GM12865 (cell line): Measurements from ENCODE around the gene ZMIZ1.

Experiments used
- DNase-seq: peaks from one replicate; pipeline ENCODE4 v3.0.0; 2010; ENCODE audit warnings: low read depth
- H3K4me3 ChIP-seq: 2 replicates; pipeline ENCODE4 v1.5.1; 2011; ENCODE audit warnings: mild to moderate bottlenecking, low read depth, low read length, control low read depth
- TF ChIP-seq, protein P1 (sequence below): IDR thresholded peaks from 2 replicates; pipeline ENCODE4 v1.5.1; 2011; ENCODE audit warnings: low read length, control low read depth, low read depth, inconsistent platforms; ENCODE audit not compliant: insufficient read depth; ENCODE audit errors: missing control alignments

Gene ZMIZ1

GRCh38 chr10:79161557-79161956 lies 92.8 kb downstream of the ZMIZ1 start:
- no peak overlapping the region for H3K4me3 ChIP-seq
- TF ChIP-seq, protein P1, sequence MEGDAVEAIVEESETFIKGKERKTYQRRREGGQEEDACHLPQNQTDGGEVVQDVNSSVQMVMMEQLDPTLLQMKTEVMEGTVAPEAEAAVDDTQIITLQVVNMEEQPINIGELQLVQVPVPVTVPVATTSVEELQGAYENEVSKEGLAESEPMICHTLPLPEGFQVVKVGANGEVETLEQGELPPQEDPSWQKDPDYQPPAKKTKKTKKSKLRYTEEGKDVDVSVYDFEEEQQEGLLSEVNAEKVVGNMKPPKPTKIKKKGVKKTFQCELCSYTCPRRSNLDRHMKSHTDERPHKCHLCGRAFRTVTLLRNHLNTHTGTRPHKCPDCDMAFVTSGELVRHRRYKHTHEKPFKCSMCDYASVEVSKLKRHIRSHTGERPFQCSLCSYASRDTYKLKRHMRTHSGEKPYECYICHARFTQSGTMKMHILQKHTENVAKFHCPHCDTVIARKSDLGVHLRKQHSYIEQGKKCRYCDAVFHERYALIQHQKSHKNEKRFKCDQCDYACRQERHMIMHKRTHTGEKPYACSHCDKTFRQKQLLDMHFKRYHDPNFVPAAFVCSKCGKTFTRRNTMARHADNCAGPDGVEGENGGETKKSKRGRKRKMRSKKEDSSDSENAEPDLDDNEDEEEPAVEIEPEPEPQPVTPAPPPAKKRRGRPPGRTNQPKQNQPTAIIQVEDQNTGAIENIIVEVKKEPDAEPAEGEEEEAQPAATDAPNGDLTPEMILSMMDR = no peak
- DNase-seq = no peak

DNA sequence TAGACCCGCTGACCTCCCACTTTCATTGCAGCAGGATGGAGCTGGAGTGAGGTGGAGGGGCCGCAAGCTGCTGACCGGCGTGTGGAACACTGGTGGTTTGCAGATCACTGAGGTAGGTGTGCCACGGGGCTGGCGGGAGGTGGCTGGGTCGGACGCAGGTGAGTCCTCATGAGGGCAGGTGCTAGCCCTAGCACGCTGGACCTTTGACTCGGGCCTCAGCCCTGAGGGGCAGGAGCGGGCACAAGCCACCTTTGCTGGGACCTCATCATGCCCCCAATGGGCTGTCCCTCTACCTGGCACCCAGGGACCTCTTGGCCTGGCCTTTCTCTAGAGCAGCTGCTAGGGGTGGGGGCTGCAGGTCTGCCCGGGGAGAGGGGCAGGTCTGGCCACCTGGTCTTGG lies 93.3 kb downstream of the ZMIZ1 start:
- no peak for DNase-seq
- TF ChIP-seq, protein P1 = no peak
- H3K4me3 ChIP-seq = no peak overlapping the region

DNA sequence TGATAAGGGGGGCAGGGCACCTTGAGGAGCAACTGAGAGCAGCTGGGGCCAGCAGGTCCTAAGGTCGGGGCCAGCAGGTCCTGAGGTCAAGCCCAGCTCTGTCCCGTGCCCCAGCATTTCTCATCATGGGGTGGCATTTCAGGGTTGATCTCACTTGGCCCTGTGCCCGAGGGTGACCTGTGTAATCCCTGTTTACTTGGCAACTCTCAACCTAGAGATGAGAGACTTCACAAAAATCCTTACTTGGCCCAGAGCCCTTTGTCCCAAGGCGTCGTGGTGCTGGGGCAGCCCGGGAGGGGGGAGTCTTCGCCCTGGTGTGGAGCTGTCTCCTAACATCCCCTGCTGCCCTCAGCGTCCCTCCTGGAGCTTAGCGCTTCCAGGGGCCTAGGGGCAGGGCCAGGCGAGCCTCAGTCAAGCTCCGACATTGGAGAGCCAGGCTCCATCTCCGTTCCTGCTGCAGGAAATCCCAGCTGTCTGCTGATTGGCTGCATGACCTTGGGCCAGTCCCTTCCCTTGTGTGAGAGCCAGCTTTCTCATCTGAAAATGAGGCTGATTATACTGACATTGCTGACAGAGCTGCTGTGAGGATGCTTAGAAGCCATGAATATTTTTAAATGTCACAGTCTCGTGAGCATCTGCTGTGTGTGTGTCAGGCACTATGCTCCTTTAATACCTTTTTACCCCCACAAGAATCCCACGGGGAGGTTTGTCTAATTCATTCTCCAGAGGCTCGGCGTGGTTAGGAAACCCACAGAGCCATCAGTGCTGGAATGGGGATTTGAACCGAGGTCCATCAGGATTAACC lies 94.3 kb downstream of the ZMIZ1 start:
- no peak overlapping the region for H3K4me3 ChIP-seq
- TF ChIP-seq, protein P1 = no peak
- DNase-seq = no peak

DNA sequence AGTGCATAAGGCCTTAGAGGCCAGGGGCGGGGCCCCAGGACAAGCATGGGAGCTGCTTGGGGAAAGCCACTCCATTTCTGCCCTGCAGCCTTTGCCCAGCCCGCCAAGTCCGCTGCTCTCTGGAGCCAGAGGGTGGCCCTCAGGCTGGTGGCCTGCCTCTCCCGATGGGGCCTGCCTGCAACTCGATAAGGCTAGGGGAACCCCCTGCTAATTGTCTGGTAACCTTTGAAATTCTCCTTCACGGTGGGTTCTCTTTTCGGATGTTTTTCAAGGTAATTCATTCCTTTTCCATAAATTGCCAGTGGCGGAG lies 94.9 kb downstream of the ZMIZ1 start:
- TF ChIP-seq, protein P1 = no peak
- H3K4me3 ChIP-seq = no peak overlapping the region
- DNase-seq = no peak

GRCh38 chr10:79164075-79164474 lies 95.3 kb downstream of the ZMIZ1 start:
- H3K4me3 ChIP-seq = no peak overlapping the region
- TF ChIP-seq, protein P1 = no peak
- no peak for DNase-seq

DNA sequence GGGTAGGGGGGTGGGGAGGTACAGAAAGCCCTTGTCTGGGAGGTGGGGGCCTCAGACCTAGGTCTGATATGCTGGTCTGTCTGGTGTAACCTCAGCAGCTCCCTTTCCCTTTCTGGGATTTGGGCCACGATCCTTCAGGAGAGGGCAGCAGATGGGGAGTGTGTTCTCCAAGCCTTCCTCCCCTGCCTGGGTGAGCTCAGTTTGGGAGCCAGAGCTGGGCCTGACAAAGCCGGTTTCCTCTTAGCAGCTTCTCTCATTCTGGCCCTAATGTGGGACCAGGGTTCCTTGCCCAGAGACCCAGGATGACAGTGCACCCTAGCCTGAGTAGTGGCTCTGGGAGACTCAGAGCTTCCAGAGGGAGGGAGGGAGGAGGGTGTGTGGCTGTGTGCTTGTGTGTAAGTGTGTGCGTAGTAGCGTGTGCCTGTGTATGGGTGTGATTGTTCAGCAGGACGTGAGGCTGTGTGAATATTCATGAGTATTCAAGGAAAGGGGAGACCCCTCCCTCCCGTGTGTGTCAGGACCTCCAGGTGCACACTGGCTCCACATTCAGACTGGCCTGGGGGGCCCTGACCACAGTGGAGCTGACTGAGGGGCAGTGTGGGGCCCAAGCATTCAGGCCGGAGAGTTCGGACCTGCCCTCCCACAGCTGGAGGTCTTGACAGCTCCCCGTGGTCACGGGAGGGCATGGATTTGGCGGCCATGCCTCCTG lies 96.5 kb downstream of the ZMIZ1 start:
- TF ChIP-seq, protein P1 = no peak
- DNase-seq = no peak
- H3K4me3 ChIP-seq = no peak overlapping the region
